Liver (tissue), 9 donors: ENCODE data around the gene ZFP36L2. TPM values are rescaled to one million over a fixed set of nuclear protein-coding genes. Genes with fewer than 3 reads are reported as not detected.

ENCODE experiments used
- DNase-seq: peaks from one replicate; pipeline ENCODE4 v3.0.0-alpha.2; 2017; ENCODE audit warnings: low spot score
- H3K27ac ChIP-seq, 2 donors: one replicate each; pipeline ENCODE4 v1.7.0; 2013; ENCODE audit warnings: inconsistent platforms in 2 of 2, low read length in 2 of 2, control low read depth in 1 of 2, low read depth in 1 of 2, mild to moderate bottlenecking in 1 of 2
- H3K27me3 ChIP-seq, 4 donors: one replicate each; pipeline versions ENCODE4 v1.6.1 to v1.7.0; 2013; ENCODE audit warnings: low read length in 3 of 4, inconsistent platforms in 1 of 4, mild to moderate bottlenecking in 1 of 4, moderate library complexity in 1 of 4; ENCODE audit not compliant: control insufficient read depth in 4 of 4, insufficient read depth in 4 of 4
- H3K36me3 ChIP-seq, 4 donors: one replicate each; pipeline versions ENCODE4 v1.6.1 to v1.7.0; 2013; ENCODE audit warnings: low read length in 3 of 4, mild to moderate bottlenecking in 3 of 4, low read depth in 1 of 4, moderate library complexity in 1 of 4; ENCODE audit not compliant: control insufficient read depth in 4 of 4, insufficient read depth in 3 of 4
- H3K4me1 ChIP-seq, 4 donors: one replicate each; pipeline versions ENCODE4 v1.6.1 to v1.7.0; 2013; ENCODE audit warnings: low read length in 3 of 4, mild to moderate bottlenecking in 3 of 4, moderate library complexity in 1 of 4; ENCODE audit not compliant: control insufficient read depth in 4 of 4, insufficient read depth in 4 of 4
- H3K4me3 ChIP-seq, 3 donors: one replicate each; pipeline versions ENCODE4 v1.6.1 to v1.7.0; 2013; ENCODE audit warnings: low read length in 3 of 3, control low read depth in 1 of 3, low read depth in 1 of 3, mild to moderate bottlenecking in 1 of 3
- H3K9ac ChIP-seq, 2 donors: one replicate each; pipeline ENCODE4 v1.7.0; 2013; ENCODE audit warnings: low read length in 2 of 2, mild to moderate bottlenecking in 2 of 2, moderate library complexity in 2 of 2, control low read depth in 1 of 2, low read depth in 1 of 2
- H3K9me3 ChIP-seq, 4 donors: one replicate each; pipeline versions ENCODE4 v1.6.1 to v1.7.0; 2013; ENCODE audit warnings: low read length in 3 of 4; ENCODE audit not compliant: control insufficient read depth in 4 of 4
- CTCF ChIP-seq: fragments of 150-350 bp; IDR thresholded peaks from 2 replicates; pipeline ENCODE4 v1.5.1; 2017; ENCODE audit warnings: improper control_type of control experiment, low read depth, low read length; ENCODE audit not compliant: missing input control
- EGR1 ChIP-seq, 2 donors: IDR thresholded peaks; 2 replicates each; pipeline ENCODE4 v1.6.1; 2016 to 2018; ENCODE audit warnings: antibody characterized with exemption in 2 of 2, low read depth in 2 of 2
- FOXA1 ChIP-seq: IDR thresholded peaks from 2 replicates; pipeline ENCODE4 v1.6.1; 2016; ENCODE audit warnings: antibody characterized with exemption
- FOXA2 ChIP-seq: IDR thresholded peaks from 2 replicates; pipeline ENCODE4 v1.6.1; 2016; ENCODE audit warnings: antibody characterized with exemption
- GABPA ChIP-seq, 2 donors: IDR thresholded peaks in 1 of 2; conservative IDR thresholded peaks in 1 of 2; 2 replicates each; pipeline ENCODE4 v1.6.1; 2016; ENCODE audit warnings: antibody characterized with exemption in 2 of 2, mild to moderate bottlenecking in 1 of 2, moderate library complexity in 1 of 2
- HNF4A ChIP-seq, 2 donors: conservative IDR thresholded peaks; 2 replicates each; pipeline ENCODE4 v1.6.1; 2016; ENCODE audit warnings: antibody characterized with exemption in 2 of 2, mild to moderate bottlenecking in 2 of 2
- HNF4G ChIP-seq: IDR thresholded peaks from 2 replicates; pipeline ENCODE4 v1.6.1; 2016; ENCODE audit warnings: antibody characterized with exemption
- JUND ChIP-seq, 2 donors: IDR thresholded peaks; 2 replicates each; pipeline ENCODE4 v1.6.1; 2016; ENCODE audit warnings: antibody characterized with exemption in 2 of 2
- MAX ChIP-seq: IDR thresholded peaks from 2 replicates; pipeline ENCODE4 v1.6.1; 2016; ENCODE audit warnings: antibody characterized with exemption
- NR2F2 ChIP-seq: IDR thresholded peaks from 2 replicates; pipeline ENCODE4 v1.6.1; 2016; ENCODE audit warnings: antibody characterized with exemption
- RAD21 ChIP-seq, 2 donors: IDR thresholded peaks; 2 replicates each; pipeline ENCODE4 v1.6.1; 2016; ENCODE audit warnings: antibody characterized with exemption in 2 of 2, mild to moderate bottlenecking in 2 of 2
- RXRA ChIP-seq, 2 donors: IDR thresholded peaks; 2 replicates each; pipeline ENCODE4 v1.6.1; 2017 to 2018; ENCODE audit warnings: antibody characterized with exemption in 2 of 2, mild to moderate bottlenecking in 1 of 2
- SP1 ChIP-seq: IDR thresholded peaks from 2 replicates; pipeline ENCODE4 v1.6.1; 2018; ENCODE audit warnings: antibody characterized with exemption, mild to moderate bottlenecking
- ZBTB33 ChIP-seq: IDR thresholded peaks from 2 replicates; pipeline ENCODE4 v1.6.1; 2016; ENCODE audit warnings: antibody characterized with exemption
- WGBS: extraction: QIAGEN DNeasy Blood & Tissue Kit; methylation state at CpG from one replicate; pipeline ENCODE4 v1.1.7; 2013; 5-methylcytosine and 5-hydroxymethylcytosine counted together
- polyA plus RNA-seq, 2 donors: library from polyadenylated mRNA; stranded (reverse) in 1 of 2; unstranded in 1 of 2; fragments of 200-250 nt in 1 of 2; fragments of >200 nt in 1 of 2; fragmentation: Nextera tagmentation in 1 of 2; extraction: Ambion mirVana in 1 of 2; gene quantifications; one replicate each; pipeline versions ENCODE4 v1.2.1 to v1.2.3, GENCODE V29; 2013 to 2015
- total RNA-seq, 2 donors: library from RNA; depleted of rRNA; stranded (reverse); fragments of >200 nt; gene quantifications; one replicate each; pipeline ENCODE4 v1.2.3, GENCODE V29; 2014
- donor health status: healthy.
- donor health status: healthy.
- donor health status: healthy.
- donor health status: healthy.
- donor health status: healthy.

ZFP36L2 gene
- total and polyA plus RNA-seq, 4 donors = 10.3 to 26.8 (median 18.9) TPM

- 82% methylated on average over 9 of the region's 9 CpGs for WGBS
- no peak for DNase-seq
These were observed 18.7 kb downstream of the ZFP36L2 start for GRCh38 chr2:43207553-43208300.

GRCh38 chr2:43206602-43207001 lies 19.8 kb downstream of the ZFP36L2 start:
- H3K27me3 ChIP-seq = no peaks in the 10 kb centered on the region
- WGBS = 98% methylated on average over 7 of the region's 7 CpGs
- no peak for DNase-seq
- H3K36me3 ChIP-seq = no peaks in the 10 kb centered on the region
- H3K4me1 ChIP-seq = peaks cover 0 to 11% (median 4%) of the 10 kb centered on the region in 4 donors
- H3K4me3 ChIP-seq = no peak overlapping the region
- no peaks in the 10 kb centered on the region for H3K9me3 ChIP-seq
- no peak overlapping the region for H3K9ac ChIP-seq
- H3K27ac ChIP-seq = no peak overlapping the region
- TF ChIP-seq RXRA (IDR thresholded peaks at IDR 0.05) (no peak), SP1 (no peak), FOXA2 (no peak), CTCF (no peak)

More at GRCh38 chr2:43207553-43208300, 18.7 kb downstream of the ZFP36L2 start:
- no peaks in the 10 kb centered on the region for H3K9me3 ChIP-seq
- H3K36me3 ChIP-seq = no peaks in the 10 kb centered on the region
- no peak for TF ChIP-seq ZBTB33
- TF ChIP-seq EGR1 (IDR thresholded peaks at IDR 0.05; ENCODE audit: low read depth in 2 of 2) = no peak
- no peak for TF ChIP-seq HNF4G
- no peak for TF ChIP-seq MAX
- TF ChIP-seq FOXA2 = no peak
- TF ChIP-seq FOXA1 = no peak
- no peak for TF ChIP-seq SP1
- TF ChIP-seq HNF4A (conservative IDR thresholded peaks at IDR 0.05) = no peak
- H3K9ac ChIP-seq = no peak overlapping the region
- peaks cover 0 to 11% (median 4%) of the 10 kb centered on the region in 4 donors for H3K4me1 ChIP-seq
- no peak overlapping the region for H3K4me3 ChIP-seq
- H3K27ac ChIP-seq = no peak overlapping the region
- no peaks in the 10 kb centered on the region for H3K27me3 ChIP-seq

- no peak overlapping the region for H3K4me3 ChIP-seq
- WGBS = 94% methylated on average over 11 of the region's 11 CpGs
- TF ChIP-seq RXRA (IDR thresholded peaks at IDR 0.05) (no peak), NR2F2 (no peak), SP1 (no peak), FOXA2 (no peak), GABPA (IDR thresholded peaks at IDR 0.05 in 1 of 2, conservative IDR thresholded peaks at IDR 0.05 in 1 of 2) (no peak), JUND (IDR thresholded peaks at IDR 0.05) (no peak), RAD21 (IDR thresholded peaks at IDR 0.05) (no peak), FOXA1 (no peak), CTCF (no peak), EGR1 (IDR thresholded peaks at IDR 0.05; ENCODE audit: low read depth in 2 of 2) (no peak), ZBTB33 (no peak)
These were observed 23.0 kb downstream of the ZFP36L2 start for GRCh38 chr2:43203373-43203772.

More at GRCh38 chr2:43203373-43203772, 23.0 kb downstream of the ZFP36L2 start:
- Histone ChIP-seq H3K4me1 (no peaks in the 10 kb centered on the region), H3K27ac (no peak overlapping the region), H3K9ac (no peak overlapping the region), H3K9me3 (no peaks in the 10 kb centered on the region), H3K27me3 (no peaks in the 10 kb centered on the region), H3K36me3 (no peaks in the 10 kb centered on the region)
- no peak for DNase-seq
